GM23338 (cell line): ENCODE measurements around the gene EEA1.

Experiments used
- CTCF ChIP-seq, 2 experiments: fragments of 200-600 bp in 1 of 2; sonication (generic) in 1 of 2; conservative IDR thresholded peaks; 2 replicates each; pipeline versions ENCODE4 v1.5.1 to v1.6.1; 2016 to 2017; ENCODE audit warnings: antibody characterized with exemption in 2 of 2, low read depth in 2 of 2, mild to moderate bottlenecking in 2 of 2, moderate library complexity in 1 of 2
- EZH2 ChIP-seq: fragments of 200-600 bp; sonication (generic); IDR thresholded peaks from one replicate; pipeline ENCODE4 v1.8.0; 2017; ENCODE audit warnings: antibody characterized with exemption, mild to moderate bottlenecking, low read depth; ENCODE audit not compliant: unreplicated experiment
- EZH2phosphoT487 ChIP-seq: fragments of 200-600 bp; sonication (generic); IDR thresholded peaks from one replicate; pipeline ENCODE4 v1.8.1; 2018; ENCODE audit warnings: antibody characterized with exemption; ENCODE audit not compliant: unreplicated experiment
- POLR2AphosphoS5 ChIP-seq: IDR thresholded peaks from 2 replicates; pipeline ENCODE4 v1.6.1; 2016; ENCODE audit warnings: antibody characterized with exemption, low read depth
- REST ChIP-seq: IDR thresholded peaks from one replicate; pipeline ENCODE4 v1.6.1; 2018; ENCODE audit warnings: antibody characterized with exemption; ENCODE audit not compliant: unreplicated experiment
- ZNF114 ChIP-seq: fragments of 250-450 bp; sonication (Bioruptor Pico); IDR thresholded peaks from 2 replicates; pipeline ENCODE4 v1.5.0; 2020; ENCODE audit warnings: mild to moderate bottlenecking, moderate library complexity
- ZNF331 ChIP-seq: fragments of 250-450 bp; sonication (Bioruptor Pico); IDR thresholded peaks from 2 replicates; pipeline ENCODE4 v1.5.0; 2020; ENCODE audit warnings: low read depth, mild to moderate bottlenecking, moderate library complexity

GRCh38 chr12:92978607-92979006 lies 49.5 kb upstream of the EEA1 start:
- TF ChIP-seq CTCF (conservative IDR thresholded peaks at IDR 0.05; ENCODE audit: low read depth in 2 of 2): no peak
- no peak for TF ChIP-seq ZNF331 (CRISPR knock-in tag)
- no peak for TF ChIP-seq POLR2AphosphoS5
- TF ChIP-seq EZH2phosphoT487: no peak
- no peak for TF ChIP-seq REST
- no peak for TF ChIP-seq EZH2
- no peak for TF ChIP-seq ZNF114 (CRISPR knock-in tag)
